Measurements from ENCODE around the gene TXNDC17. TPM values are rescaled to one million over a fixed set of nuclear protein-coding genes. Genes with fewer than 3 reads are reported as not detected.
"Not testable (repeated sequence)": the region's sequence is repeated elsewhere in the genome, so short reads cannot be mapped to it uniquely, and the experiment has no call there.

Gene TXNDC17
- total RNA-seq, 1 donor = 60.3 TPM

DNA sequence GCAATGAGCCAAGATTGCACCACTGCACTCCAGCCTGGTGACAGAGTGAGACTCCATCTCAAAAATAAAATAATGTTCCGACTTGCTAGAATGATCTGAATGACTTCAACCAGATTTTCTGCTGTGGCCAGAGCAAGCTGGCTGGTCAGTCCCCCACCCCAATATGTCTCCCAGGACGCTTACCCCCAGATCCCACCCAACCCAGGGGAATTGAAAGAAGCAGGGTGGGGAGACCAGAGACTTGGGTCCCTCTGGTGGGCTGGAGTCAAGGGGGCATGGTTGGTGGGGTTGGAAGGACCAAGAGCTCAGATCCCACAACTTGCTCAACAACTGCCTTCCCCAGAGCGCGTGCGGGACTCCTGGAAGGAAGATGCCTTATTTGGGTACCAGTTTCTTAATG, 17.6 kb downstream of the TXNDC17 start:
- DNase-seq (ENCODE audit: low read depth in 2 of 3, low spot score in 2 of 3) = not testable (repeated sequence)

DNA sequence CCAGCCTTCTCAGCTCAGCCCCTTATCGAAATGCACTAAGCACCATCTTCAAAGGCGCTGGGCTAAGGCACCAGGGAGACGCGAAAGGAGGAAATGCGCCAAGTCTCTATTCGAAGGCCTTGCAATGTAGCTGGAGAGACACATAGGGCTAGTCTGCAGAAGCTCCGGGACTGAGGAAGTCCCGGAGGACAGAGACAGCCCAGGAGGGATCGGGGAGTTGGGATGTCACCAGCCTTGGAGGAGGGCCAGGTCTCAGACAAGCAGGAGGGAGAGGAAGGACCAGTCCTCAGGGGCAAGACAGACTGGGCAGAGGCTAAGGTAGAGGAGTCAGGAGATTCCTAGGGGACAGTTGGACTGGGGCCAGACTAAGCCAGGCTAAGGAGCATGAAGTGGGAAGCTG, 19.2 kb downstream of the TXNDC17 start:
- no peak for DNase-seq (ENCODE audit: low read depth in 2 of 3, low spot score in 2 of 3)

DNA sequence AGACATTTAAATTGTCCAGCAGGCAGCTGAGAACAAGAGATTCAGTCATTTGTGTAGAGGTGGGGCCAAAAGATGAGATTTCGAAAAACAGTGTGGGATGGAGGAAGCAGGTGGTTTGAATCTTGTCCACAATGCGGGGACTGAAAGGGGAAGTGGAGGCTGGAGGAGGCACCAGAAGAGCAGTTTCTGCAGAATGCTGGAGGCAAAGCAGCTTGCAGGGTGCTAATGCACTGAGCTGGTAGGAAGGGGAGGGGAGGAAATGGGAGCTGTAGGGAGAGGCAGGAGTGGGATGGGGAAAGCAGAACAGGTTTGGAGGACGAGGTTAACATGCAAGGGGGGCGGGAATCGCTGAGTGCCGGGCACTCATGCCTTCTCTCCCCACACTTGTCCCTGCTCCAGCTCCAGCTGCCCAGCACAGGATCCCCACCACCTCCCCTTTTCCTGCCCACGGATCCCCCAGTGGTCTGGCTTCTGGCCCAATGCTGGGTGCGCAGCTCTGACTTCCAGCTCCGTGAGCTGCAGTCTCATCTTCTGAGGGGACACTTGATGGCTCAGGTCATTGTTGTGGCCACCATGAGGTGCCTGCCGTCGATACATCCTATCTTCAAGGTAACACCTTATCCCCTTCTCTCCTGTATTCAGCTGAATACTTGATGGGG, 20.1 kb downstream of the TXNDC17 start:
- peak in 2 of 3 donors; percentile 59 to 85 for DNase-seq (ENCODE audit: low read depth in 2 of 3, low spot score in 2 of 3)

DNA sequence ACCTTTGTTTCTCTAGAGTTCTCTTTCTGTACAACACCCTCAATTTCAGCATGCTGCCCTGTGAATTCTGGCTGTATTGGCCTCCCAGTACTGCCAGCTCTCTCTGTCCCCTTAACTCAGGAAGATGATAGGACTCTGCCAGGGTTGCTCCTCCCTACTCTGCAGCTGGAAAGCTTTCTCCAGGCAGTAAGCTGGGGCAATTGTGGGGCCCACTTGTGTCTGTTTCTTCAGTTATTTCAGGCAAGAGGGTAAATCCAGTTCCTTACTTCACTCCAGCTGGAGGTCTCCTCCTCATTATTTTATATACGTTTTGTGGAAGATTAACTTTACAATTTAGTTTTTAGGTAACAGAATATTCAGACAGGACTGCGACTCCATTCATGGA, 20.6 kb downstream of the TXNDC17 start:
- DNase-seq (ENCODE audit: low read depth in 2 of 3, low spot score in 2 of 3) = no peak

DNA sequence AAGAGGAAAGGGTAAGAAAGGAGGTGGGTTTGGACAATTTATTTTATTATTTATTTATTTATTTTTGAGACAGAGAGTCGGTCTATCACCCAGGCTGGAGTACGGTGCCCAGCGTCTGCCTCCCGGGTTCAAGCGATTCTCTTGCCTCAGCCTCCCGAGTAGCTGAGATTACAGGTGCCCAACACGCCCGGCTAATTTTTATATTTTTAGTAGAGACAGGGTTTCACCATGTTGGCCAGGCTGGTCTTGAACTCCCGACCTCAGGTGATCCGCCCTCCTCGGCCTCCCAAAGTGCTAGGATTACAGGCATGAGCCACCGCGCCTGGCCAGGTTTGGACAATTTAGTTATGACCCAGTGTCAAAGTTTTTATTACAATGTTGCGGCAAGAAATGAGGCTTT, 22.3 kb downstream of the TXNDC17 start:
- not testable (repeated sequence) for DNase-seq (ENCODE audit: low read depth in 2 of 3, low spot score in 2 of 3)

DNA sequence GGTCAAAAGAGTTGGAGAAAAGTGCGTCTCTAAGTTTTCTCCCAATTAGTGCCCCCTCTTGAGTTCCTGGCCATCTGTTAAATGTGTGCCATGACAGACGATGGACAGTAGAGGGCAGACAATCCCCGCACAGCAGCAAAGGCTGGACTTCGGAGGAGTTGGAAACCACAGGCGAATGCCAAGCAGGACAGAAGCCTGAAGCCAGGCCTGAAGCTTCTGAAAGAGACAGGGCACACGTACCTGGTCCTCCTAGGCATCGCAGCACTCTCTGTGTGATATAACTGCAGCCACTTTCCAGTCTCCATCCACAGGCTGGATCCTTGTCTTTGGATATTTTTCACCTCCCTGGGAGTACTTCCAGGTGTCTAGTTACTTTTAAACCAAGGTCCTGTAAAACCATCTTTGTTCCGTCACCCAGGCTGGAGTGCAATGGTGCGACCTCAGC, 25.2 kb downstream of the TXNDC17 start:
- peak in 2 of 3 donors; percentile 60 to 77 for DNase-seq (ENCODE audit: low read depth in 2 of 3, low spot score in 2 of 3)

DNA sequence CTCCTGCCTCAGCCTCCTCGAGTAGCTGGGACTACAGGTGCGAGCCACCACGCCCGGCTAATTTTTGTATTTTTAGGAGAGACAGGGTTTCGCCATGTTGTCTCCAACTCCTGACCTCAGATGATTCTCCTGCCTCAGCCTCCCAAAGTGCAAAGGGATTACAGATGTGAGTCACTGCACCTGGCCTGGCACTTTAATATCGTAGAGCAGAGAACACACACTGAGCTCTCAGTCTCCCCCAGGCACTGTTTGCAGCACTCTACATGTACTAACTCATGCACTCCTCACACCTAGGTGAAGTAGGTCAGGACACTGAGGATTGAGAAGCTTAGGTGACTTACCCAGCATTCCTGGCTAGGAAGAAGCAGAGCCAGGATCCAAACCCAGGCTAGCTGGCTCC, 25.7 kb downstream of the TXNDC17 start:
- no peak for DNase-seq (ENCODE audit: low read depth in 2 of 3, low spot score in 2 of 3)

DNA sequence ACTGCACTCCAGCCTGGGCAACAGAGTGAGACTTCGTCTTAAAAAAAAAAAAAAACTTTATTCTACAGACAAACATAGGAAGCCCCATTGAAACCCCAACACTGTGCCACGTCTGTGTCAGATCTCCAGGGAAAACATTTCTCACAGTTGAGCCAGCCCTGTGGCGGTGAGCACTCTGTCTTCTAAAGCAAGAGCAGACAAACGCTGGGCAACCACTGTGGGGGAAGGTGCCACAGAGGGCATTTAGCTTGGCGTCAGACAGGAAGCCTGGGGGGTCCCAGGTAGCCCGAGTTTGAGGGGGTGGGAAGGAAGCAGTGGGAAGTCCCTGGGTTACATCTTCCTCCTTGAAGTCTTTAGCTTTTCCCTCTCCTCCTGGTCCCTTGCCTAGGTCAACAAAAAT, 26.7 kb downstream of the TXNDC17 start:
- no peak for DNase-seq (ENCODE audit: low read depth in 2 of 3, low spot score in 2 of 3)

DNA sequence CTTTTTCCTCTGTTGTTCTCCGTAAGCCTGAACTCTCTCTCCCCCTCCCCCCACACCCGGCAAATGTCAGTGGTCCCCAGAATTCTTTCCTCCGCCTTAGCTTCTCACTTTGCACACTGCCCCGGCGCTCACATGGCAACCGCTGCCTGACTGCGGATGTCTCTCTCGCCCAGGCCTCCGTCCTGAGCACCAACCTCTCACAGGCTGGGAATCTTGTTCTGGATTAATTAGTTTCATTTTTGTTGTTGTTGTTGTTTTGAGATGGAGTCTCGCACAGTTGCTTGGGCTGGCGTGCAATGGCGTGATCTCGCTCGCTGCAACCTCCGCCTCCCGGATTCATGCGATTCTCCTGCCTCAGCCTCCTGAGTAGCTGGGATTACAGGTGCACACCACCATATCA, 27.4 kb downstream of the TXNDC17 start:
- DNase-seq (ENCODE audit: low read depth in 2 of 3, low spot score in 2 of 3) = no peak

DNA sequence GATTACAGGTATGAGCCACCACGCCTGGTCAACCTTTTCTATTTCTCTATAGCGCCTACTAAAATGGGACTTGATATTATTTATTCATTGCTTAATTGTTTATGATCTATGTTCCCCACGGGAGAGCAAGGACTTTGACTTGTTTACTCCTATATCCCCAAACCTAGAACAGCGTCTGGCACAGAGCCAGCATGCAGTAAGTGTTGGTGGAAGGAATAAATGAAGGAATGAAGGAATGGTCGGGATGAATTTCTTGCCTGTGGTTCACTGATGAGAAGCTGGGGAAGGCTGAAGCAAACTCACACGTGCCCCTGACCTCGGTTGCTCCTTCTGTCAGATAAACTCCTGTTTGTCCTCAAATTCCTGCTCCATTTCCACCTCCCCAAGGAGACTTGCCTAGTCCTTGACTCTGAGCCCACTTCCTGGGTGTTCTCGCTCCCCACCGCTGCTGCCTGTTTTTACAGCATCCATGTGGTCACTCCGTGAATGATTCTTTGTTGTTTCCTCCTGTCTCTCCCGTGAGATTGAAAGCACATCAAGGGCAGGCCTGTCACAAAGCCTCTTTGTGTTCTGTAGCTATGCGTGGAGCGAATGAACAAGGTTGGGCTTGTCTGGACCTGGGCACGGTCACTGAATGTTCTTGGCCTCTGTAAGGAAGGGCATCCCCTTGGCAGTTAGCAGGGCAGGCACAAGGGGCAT, 28.0 kb downstream of the TXNDC17 start:
- DNase-seq (ENCODE audit: low read depth in 2 of 3, low spot score in 2 of 3) = no peak

DNA sequence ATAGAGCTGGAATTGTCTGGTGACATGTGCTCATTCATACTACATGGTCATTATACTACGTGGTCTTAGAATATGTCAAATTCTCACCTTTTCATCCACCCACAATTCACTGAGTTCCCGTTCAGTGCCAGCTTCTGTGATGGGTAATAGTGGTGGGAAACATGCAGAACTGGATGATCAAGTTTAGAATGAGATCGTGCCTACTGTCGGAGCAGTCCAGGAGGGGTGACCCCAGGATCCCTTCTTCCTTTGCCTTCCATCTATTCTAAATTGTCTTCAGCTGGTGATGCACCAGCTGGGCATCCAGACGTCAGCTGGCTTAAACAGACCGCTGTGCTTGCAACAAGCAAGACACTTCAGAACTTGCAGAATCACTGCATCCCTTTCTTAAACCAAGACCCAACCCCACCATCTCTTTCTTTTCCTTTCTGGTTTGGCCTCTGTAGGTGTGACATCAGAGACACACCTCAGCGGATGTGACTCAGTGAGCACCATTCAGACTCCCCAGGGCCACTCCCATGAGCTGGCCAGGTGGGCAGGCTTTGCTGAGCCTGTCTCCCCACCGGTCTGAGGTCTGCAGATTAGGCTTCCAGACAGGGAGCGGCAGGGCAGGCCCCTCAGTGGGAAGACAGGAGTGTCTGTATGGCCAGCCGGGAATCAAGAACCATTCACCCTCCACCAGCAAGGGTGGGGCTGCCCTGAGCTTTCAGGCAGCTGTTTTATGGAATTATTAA, 28.8 kb downstream of the TXNDC17 start:
- no peak for DNase-seq (ENCODE audit: low read depth in 2 of 3, low spot score in 2 of 3)

DNA sequence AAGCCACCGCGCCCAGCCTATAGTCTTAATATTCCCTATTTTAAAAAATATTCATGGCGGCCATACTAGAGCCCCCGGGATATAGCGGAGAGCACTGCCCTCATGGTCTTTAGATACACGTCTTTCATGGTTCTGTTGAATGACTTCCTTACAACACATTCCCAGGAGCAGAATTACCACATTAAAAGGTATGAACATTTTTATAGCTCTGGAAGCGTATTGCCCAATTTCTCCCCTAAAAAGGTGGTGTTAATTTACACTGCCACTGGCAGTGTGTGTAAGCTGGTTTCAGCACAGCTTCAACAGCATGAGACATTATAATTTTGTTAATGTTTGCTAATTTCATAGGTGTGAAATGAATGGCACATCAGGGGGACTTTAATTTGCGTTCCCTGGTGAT, 29.7 kb downstream of the TXNDC17 start:
- DNase-seq (ENCODE audit: low read depth in 2 of 3, low spot score in 2 of 3) = no peak

DNA sequence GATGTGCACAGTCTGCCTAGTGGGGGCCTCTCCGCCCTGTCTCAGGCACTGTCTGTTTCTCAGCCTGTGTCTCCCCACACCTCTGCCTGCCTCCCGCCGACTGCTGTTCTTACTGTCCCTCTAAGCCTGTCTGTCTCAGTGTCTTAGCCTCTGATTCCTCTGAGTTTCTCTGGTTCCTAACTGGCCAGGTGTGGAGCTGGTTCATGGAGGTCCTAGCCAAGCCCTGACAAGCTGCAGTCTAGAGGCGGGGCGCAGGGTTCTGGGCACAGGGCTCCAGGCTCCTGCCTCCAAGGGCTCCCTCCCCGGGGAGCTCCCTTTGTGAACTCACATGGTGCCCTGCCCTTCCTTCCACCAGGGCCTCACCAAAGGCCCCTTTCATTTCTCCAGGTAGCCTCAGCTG, 30.1 kb downstream of the TXNDC17 start:
- no peak for DNase-seq (ENCODE audit: low read depth in 2 of 3, low spot score in 2 of 3)

DNA sequence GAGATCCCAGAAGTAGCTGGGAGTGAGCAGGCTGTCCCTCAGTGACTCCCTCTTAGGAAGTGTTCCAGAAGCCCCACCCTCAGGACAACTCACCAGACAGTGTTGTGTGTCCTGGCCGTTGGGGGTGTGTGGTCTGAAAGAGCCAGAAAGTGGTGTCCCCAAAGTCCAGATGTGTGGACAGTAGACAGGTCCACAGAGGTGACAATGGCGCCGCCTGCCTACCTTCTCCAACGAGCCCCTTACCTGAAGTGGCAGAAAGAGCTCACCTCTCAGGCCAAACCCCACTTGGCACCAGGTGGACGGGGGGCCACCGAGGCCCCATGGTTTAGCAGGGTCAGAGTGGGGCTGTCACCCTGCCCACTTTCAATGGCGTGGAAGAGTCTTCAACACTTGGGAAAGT, 30.6 kb downstream of the TXNDC17 start:
- DNase-seq (ENCODE audit: low read depth in 2 of 3, low spot score in 2 of 3) = no peak

DNA sequence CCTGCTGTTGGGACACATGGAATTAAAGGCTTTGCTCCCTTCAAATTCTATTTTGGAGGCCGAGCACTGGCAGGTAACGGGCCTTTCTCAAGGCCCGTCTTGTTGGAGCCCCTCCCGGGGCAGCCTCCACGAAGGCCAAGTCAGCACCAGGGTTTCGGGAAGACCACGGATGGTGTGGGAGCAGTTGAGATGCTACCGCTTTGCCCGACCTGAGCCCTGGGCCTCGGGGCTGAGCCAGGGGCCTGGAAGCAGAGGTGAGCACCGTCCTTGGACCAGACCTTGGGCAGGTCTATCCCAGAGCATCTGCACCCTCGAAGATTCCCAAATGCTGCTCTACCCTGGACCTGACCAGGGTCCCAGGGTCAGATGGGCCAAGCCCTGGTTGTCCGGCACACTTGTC, 33.7 kb downstream of the TXNDC17 start:
- no peak for DNase-seq (ENCODE audit: low read depth in 2 of 3, low spot score in 2 of 3)

DNA sequence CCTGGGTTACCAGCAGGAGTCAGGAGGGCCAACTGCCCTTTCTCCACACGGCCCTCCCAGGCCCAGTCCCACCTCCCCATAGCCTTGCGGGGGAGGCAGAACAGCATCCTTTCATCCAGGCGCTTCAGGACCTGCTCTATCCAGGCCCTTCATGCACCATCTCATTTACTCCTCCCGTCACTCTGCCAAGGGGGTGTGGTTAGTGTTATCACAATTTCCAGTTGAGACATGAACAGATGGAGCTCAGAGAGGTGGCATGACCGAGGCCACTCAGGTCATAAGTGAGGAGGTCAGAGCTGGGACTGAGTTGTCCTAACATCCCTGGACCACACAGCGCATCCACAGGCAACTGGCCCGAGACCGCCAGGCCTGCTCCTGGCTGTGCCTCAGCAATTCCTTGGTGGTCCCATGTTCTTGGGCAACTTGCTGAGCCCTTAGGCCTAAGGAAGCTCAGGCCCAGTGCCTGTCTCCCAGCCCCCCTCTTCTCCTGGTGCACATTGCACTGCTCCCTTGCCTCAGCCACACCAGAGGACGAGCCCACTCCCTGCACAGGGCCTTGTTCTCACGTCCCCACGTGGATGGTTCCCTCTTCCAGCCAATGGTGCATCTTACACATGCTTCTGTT, 34.5 kb downstream of the TXNDC17 start:
- no peak for DNase-seq (ENCODE audit: low read depth in 2 of 3, low spot score in 2 of 3)

DNA sequence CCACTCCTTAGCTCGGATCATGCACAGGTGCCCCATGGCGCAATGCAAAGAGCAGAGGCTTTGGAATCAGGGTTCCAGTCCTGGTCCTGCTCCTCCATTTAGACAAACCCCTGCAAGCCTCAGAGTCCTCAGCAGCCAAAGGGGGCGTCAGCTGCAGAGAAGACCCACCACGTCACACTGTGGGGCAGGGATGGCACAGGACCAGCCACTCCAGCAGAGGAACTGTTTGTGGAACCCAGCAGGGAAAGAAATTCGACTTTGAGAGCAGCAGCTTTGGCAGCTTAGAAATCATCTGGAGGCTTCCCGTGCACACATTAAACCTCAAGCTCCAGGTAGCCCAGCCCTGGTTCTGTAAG, 35.9 kb downstream of the TXNDC17 start:
- DNase-seq (ENCODE audit: low read depth in 2 of 3, low spot score in 2 of 3) = no peak

DNA sequence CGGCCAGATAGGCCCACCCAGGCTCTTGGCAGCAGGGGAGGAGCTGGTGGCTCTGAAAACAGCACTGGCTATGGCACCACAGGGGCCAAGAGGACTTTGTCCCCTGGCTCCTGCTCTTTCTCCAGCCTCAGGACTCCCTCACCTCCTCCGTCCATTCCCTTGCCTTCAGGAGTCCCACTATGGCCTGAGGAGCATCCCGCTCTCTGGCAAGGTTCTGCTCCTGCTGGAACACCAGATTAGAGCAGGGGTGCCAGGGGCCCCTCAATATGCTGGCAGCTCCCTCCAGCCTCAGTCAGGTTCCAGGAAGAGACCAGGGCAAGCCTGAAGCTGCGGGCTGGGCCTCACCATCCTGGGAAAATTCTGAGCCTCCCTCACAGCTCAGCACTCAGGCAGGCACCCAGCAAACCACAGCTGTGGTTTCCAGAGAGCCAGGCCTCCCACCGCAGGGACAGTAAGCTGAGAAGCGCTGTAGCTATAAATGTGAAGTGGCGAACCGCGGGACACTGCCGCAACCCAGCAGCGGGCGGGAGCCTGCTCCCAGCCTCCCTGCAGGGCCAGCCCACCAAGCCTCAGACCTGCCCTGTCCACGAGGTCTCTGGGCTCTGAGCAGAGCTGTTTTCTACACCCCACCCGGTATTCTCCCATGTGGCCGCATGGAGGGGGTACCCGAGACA, 36.4 kb downstream of the TXNDC17 start:
- DNase-seq (ENCODE audit: low read depth in 2 of 3, low spot score in 2 of 3) = peak in 2 of 3 donors; percentile 42 to 52

DNA sequence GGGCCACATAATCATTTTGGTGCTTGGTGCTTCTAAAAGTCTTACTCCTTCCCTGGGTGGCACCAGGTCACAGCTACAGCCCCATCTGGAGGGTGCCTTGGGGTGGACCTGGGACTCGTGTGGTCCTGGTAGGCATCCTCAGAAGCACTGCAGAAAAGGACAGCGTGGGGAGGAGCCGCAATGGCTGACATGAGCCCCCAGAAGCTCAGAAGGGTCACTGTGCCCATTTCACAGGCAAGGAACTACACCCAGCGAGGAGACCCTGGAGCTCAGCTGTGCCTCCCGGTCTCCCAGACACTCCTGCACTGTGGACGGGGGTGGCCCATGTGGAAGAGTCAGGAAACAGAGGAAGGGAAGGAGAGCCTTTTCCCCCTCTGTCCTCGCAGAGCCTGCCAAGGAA, 37.1 kb downstream of the TXNDC17 start:
- no peak for DNase-seq (ENCODE audit: low read depth in 2 of 3, low spot score in 2 of 3)

DNA sequence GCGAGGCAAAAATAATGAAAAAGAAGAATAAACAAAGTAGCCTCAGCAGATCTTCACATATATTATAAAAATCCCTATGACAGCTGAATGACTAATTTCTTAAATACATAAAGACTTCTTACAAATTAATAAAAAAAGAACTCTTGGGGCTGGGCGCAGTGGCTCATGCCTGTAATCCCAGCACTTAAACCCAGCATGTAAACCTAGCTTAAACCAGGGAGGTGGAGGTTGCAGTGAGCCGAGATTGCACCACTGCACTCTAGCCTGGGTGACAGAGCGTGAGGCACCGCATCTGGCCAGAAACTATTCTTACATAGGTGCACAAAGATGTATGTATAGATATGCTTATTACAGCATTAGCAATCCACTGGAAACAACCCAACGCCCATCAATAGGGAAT, 38.4 kb downstream of the TXNDC17 start:
- no peak for DNase-seq (ENCODE audit: low read depth in 2 of 3, low spot score in 2 of 3)

DNA sequence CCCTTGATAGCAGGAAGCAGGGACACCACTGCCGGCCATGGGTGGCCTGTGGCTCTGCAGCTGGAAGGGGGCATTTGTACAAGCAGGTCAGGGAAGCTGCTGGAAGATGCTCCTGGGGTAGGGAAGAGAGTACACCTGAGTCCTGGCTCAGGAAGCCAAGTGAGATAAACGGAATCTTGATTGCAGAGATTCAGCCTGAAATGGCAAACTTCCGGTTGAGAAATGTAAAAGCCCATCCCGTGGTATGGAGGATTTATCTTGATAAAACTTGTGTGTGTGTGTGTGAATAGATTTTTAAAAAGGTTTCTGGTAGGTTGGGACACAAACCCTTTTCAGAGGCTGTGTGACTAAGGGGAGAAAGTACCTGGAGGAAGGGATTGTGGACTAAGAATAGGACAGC, 40.3 kb downstream of the TXNDC17 start:
- DNase-seq (ENCODE audit: low read depth in 2 of 3, low spot score in 2 of 3) = no peak

Measured in hematopoietic multipotent progenitor cell (in vitro differentiated cells).